C4-2B (cell line): Measurements from ENCODE around the gene BTBD9.
"Not testable (repeated sequence)": the region's sequence is repeated elsewhere in the genome, so short reads cannot be mapped to it uniquely, and the experiment has no call there.

ENCODE experiments used
- ZFX ChIP-seq: fragments of 450-650 bp; IDR thresholded peaks from 2 replicates; pipeline ENCODE4 v1.6.1; 2017
- TF ChIP-seq, protein P1 (sequence below): fragments of 450-650 bp; conservative IDR thresholded peaks from 2 replicates; pipeline ENCODE4 v1.5.1; 2017; ENCODE audit warnings: mild to moderate bottlenecking

DNA sequence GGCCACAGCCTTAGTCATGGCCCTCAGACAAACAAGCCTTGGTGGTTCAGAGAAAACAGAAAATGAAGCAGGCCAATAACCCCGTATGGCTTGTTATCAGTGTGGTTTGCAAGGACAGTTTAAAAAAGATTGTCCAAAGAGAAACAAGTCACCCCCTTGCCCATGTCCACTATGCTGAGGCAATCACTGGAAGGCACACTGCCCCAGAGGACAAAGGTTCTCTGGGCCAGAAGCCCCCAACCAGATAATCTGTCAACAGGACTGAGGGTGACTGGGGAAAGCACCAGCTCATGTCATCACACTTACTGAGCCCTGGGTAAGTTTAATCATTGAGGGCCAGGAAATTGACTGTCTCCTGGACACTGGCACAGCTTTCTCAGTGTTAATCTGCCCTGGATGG, 20.4 kb downstream of the BTBD9 start:
- TF ChIP-seq, protein P1, sequence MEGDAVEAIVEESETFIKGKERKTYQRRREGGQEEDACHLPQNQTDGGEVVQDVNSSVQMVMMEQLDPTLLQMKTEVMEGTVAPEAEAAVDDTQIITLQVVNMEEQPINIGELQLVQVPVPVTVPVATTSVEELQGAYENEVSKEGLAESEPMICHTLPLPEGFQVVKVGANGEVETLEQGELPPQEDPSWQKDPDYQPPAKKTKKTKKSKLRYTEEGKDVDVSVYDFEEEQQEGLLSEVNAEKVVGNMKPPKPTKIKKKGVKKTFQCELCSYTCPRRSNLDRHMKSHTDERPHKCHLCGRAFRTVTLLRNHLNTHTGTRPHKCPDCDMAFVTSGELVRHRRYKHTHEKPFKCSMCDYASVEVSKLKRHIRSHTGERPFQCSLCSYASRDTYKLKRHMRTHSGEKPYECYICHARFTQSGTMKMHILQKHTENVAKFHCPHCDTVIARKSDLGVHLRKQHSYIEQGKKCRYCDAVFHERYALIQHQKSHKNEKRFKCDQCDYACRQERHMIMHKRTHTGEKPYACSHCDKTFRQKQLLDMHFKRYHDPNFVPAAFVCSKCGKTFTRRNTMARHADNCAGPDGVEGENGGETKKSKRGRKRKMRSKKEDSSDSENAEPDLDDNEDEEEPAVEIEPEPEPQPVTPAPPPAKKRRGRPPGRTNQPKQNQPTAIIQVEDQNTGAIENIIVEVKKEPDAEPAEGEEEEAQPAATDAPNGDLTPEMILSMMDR: not testable (repeated sequence)
- not testable (repeated sequence) for TF ChIP-seq ZFX
